ENCODE measurements around the gene C20orf204. TPM values are rescaled to one million over a fixed set of nuclear protein-coding genes. Genes with fewer than 3 reads are reported as not detected.

C20orf204 gene
- total RNA-seq, 1 donor from 2014 or later: under 0.01 TPM

DNA sequence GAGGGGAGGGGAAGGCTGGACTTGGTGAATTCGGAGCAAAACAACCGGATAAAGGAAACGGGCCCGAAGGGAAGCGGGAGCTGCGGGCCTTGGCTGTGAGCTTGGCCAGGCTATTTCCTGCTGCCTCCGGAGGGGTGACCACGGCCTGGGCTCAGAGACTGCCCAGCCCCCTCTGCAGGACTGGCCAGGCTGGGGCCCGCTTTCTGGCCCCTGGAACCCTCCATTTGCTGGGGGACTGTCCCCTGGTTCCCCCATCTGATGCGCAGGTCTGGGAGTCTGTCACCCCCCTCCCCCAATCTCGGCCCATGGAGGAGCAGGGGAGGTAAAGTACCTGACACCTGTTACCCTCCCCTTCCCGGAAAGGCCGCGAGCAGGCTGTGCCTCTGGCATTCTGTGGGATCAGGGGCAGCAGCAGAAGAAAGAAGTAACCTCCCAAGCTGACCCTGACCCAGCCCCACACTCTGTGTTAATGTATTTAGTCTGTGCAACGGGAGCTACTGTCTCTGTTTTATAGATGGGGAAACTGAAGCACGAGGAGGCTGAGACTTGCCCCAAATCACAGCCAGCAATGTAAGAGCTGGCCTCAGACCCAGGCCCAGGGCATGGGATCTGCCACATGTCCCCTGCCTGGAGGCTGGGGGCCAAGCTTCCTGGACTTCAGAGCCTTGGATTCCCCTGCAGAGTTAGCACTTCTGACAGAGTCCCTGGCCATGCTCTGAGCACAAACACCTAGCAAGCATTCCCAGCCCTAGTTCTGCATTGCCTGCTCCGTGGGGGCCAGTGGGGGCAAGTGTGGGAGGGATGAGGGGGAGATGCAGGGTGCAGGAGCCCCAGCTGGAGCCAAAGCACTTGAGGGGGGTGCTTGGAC lies 3.5 kb downstream of the C20orf204 start:
- TF ChIP-seq, protein P1, sequence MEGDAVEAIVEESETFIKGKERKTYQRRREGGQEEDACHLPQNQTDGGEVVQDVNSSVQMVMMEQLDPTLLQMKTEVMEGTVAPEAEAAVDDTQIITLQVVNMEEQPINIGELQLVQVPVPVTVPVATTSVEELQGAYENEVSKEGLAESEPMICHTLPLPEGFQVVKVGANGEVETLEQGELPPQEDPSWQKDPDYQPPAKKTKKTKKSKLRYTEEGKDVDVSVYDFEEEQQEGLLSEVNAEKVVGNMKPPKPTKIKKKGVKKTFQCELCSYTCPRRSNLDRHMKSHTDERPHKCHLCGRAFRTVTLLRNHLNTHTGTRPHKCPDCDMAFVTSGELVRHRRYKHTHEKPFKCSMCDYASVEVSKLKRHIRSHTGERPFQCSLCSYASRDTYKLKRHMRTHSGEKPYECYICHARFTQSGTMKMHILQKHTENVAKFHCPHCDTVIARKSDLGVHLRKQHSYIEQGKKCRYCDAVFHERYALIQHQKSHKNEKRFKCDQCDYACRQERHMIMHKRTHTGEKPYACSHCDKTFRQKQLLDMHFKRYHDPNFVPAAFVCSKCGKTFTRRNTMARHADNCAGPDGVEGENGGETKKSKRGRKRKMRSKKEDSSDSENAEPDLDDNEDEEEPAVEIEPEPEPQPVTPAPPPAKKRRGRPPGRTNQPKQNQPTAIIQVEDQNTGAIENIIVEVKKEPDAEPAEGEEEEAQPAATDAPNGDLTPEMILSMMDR (conservative IDR thresholded peaks at IDR 0.05; ENCODE audit: low read depth, low read length): no peak
- peak overlapping the region; percentile 55 for H3K4me3 ChIP-seq (ENCODE audit: low read depth, low read length)
- DNase-seq (ENCODE audit: low read depth): no peak

DNA sequence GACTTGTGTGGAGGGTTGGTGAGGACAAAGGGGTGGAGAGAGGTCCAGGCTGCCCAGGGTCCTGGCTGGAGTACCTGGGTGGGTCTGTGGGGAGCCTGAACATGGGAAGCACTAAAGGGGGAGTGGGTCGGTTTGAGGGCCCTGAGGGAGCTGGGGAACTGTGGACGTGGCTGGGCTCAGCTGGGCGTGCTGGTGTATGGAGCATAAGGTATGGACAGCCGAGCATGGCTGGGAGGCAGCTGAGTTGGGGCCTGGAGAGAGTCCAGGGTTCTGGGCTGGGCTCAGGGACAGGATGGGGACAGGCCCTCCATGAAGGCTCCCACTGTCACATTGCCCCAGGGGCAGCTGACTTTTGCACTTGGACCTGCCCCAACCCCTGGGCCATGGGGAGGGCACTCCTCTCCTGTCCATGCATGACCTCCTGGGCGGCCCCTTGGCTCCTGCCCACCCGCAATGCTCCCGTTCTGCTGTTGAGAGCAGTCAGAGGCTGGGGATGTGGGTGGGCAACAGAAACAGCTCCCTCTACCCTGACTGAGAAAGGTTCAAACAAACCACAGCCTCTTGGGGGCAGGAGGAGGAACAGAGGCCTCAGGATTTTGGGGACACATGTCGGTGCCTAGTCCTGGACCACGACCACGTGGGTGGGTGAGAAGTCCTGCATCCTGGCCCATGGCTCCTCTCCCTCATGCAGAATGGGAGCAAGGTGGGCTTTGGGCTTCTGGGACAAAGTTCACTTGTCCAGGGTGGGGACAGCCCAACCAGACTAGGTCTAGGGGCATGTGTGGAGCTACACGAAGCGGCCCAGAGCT lies 4.5 kb downstream of the C20orf204 start:
- TF ChIP-seq, protein P1 (conservative IDR thresholded peaks at IDR 0.05; ENCODE audit: low read depth, low read length): no peak
- no peak for DNase-seq (ENCODE audit: low read depth)
- no peak overlapping the region for H3K4me3 ChIP-seq (ENCODE audit: low read depth, low read length)

DNA sequence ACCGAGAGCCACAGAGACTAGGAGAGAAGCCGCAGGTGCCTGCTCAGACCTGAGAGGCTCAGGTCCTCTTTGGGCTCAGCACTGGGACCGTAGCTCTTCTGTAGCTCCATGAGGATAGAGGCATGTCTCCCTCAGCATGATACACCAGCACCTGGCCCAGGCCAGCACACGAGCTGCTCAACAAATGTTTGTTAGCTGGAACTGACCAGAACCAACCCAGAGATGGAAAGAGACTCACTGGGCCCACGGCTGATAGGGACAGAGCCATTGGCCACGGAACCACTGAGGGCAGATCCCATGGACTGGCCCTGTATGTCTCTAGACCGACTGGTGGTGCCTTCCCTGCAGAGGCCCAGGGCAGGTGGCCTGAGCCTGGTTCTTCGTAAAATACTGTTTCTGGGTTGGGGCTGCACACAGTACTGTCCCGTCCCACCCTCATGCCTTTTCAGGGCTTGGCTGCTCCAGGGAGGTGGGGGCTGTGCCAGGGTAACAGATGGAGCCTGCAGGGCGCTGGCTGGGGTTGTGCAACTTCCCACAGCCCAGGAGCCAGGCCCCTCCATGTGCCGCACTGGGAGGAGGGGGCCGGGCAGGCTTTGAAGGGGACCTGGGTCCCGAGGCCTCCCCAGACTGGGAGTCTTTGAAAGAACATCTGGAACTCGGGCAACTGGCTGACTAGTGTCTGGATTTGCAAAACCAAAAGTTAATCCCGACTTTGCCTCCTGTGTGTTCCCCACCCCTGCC lies 5.2 kb downstream of the C20orf204 start:
- DNase-seq (ENCODE audit: low read depth): no peak
- H3K4me3 ChIP-seq (ENCODE audit: low read depth, low read length): no peak overlapping the region
- TF ChIP-seq, protein P1 (conservative IDR thresholded peaks at IDR 0.05; ENCODE audit: low read depth, low read length): no peak

DNA sequence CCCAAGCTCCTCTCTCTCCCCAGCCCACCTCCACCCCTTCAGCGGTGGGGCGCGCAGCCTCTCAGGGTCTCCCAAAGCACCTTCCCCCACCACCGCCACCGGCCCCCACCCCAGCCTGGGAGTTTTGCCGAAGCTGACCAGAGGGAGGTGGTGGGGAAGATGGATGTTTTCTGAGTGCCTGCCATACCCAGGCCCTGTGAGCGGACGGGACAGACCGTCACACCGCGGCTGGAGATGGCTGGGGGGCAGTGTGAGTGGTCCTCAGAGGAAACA lies 5.7 kb downstream of the C20orf204 start:
- DNase-seq (ENCODE audit: low read depth): no peak
- peak overlapping the region; percentile 58 for H3K4me3 ChIP-seq (ENCODE audit: low read depth, low read length)
- TF ChIP-seq, protein P1 (conservative IDR thresholded peaks at IDR 0.05; ENCODE audit: low read depth, low read length): no peak

DNA sequence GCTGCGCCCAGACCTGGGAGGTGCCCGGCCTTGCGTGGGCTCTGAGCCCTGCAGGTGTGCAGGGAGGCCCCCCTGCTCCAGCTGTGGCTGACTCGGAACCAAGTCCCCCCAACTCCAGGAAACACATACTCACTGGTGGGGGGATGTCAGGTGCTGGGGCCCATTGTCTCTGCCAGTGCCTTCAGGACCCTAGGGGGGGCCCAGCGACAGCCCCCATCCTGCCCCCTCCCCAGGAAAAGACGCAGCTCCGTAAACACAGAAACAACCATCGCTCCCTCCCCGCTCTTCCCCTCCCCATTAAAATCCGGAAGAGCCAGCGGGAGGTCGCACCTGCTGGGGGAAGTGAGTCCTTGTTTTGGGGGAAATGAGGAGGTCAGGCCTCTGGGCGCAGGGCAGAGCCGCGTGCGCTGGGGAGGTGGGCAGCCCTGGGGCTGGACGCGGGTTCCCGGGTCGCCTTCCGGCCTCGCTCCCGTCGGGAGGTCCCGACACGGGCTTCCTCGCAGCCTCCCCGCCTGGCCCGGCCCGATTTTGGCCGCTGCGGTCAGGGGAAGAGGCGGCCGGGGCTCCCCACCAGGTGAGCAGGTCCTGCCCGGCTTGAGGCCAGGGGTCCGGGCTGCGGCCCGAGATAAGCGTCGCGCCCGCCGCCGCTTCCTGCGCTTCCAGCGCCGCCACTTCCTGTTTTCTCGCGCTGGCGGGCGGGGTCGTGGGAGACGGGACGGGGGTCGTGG lies 6.2 kb downstream of the C20orf204 start:
- TF ChIP-seq, protein P1 (conservative IDR thresholded peaks at IDR 0.05; ENCODE audit: low read depth, low read length): no peak
- H3K4me3 ChIP-seq (ENCODE audit: low read depth, low read length): peak overlapping the region; percentile 58
- DNase-seq (ENCODE audit: low read depth): no peak

DNA sequence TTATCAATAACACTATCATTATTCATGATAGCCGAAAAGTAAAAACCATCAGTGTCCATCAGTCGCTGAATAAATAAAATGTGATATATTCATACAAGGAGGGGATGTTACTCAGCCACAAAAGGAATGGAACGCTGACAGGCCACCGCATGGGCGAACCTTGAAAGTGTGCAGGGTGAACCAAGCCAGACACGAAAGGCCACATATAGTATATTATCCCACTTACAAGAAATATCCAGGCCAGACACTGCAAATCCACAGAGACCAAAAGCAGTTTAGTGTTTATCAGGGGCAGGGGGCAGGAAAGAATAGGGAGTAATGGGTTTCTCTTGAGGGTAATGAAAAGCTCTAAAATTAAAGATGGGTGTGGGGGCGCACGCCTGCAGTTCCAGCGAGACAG lies 7.8 kb downstream of the C20orf204 start:
- TF ChIP-seq, protein P1 (conservative IDR thresholded peaks at IDR 0.05; ENCODE audit: low read depth, low read length): no peak
- no peak overlapping the region for H3K4me3 ChIP-seq (ENCODE audit: low read depth, low read length)
- DNase-seq (ENCODE audit: low read depth): no peak
